ENCODE results near the gene PODXL.

The PODXL gene

GRCh38 chr7:131488361-131488760 lies 68.1 kb downstream of the PODXL start:
- Histone ChIP-seq H3K4me1 (ENCODE audit: control insufficient read depth, insufficient read depth, low read length) (no peaks in the 10 kb centered on the region), H3K27ac (ENCODE audit: low read length) (no peak overlapping the region), H3K9ac (ENCODE audit: low read length in 2 of 2) (no peak overlapping the region), H3K36me3 (ENCODE audit: control insufficient read depth in 2 of 2, insufficient read depth in 2 of 2, low read length in 2 of 2) (peaks cover 0 to 3% of the 10 kb centered on the region in 2 donors), H3K4me3 (ENCODE audit: low read length in 2 of 2) (no peak overlapping the region), H3K9me3 (ENCODE audit: control insufficient read depth in 2 of 2, low read length in 2 of 2) (no peaks in the 10 kb centered on the region), H3K27me3 (ENCODE audit: control insufficient read depth in 1 of 2, insufficient read depth in 2 of 2, low read length in 2 of 2) (no peaks in the 10 kb centered on the region)

GRCh38 chr7:131487217-131487616 lies 69.2 kb downstream of the PODXL start:
- Histone ChIP-seq H3K9me3 (ENCODE audit: control insufficient read depth in 2 of 2, low read length in 2 of 2) (no peaks in the 10 kb centered on the region), H3K4me3 (ENCODE audit: low read length in 2 of 2) (no peak overlapping the region), H3K27ac (ENCODE audit: low read length) (no peak overlapping the region), H3K36me3 (ENCODE audit: control insufficient read depth in 2 of 2, insufficient read depth in 2 of 2, low read length in 2 of 2) (peaks cover 0 to 3% of the 10 kb centered on the region in 2 donors), H3K4me1 (ENCODE audit: control insufficient read depth, insufficient read depth, low read length) (no peaks in the 10 kb centered on the region), H3K27me3 (ENCODE audit: control insufficient read depth in 1 of 2, insufficient read depth in 2 of 2, low read length in 2 of 2) (no peaks in the 10 kb centered on the region), H3K9ac (ENCODE audit: low read length in 2 of 2) (no peak overlapping the region)

- Histone ChIP-seq H3K27ac (ENCODE audit: low read length) (no peak overlapping the region), H3K4me1 (ENCODE audit: control insufficient read depth, insufficient read depth, low read length) (no peaks in the 10 kb centered on the region), H3K36me3 (ENCODE audit: control insufficient read depth in 2 of 2, insufficient read depth in 2 of 2, low read length in 2 of 2) (peaks cover 0 to 3% of the 10 kb centered on the region in 2 donors), H3K4me3 (ENCODE audit: low read length in 2 of 2) (no peak overlapping the region), H3K27me3 (ENCODE audit: control insufficient read depth in 1 of 2, insufficient read depth in 2 of 2, low read length in 2 of 2) (no peaks in the 10 kb centered on the region), H3K9me3 (ENCODE audit: control insufficient read depth in 2 of 2, low read length in 2 of 2) (no peaks in the 10 kb centered on the region), H3K9ac (ENCODE audit: low read length in 2 of 2) (no peak overlapping the region)
These were observed 70.1 kb downstream of the PODXL start for GRCh38 chr7:131486346-131486745.

- peaks cover 0 to 3% of the 10 kb centered on the region in 2 donors for H3K36me3 ChIP-seq (ENCODE audit: control insufficient read depth in 2 of 2, insufficient read depth in 2 of 2, low read length in 2 of 2)
- H3K9me3 ChIP-seq (ENCODE audit: control insufficient read depth in 2 of 2, low read length in 2 of 2): no peaks in the 10 kb centered on the region
- H3K4me3 ChIP-seq (ENCODE audit: low read length in 2 of 2): no peak overlapping the region
These were observed 72.8 kb downstream of the PODXL start for GRCh38 chr7:131483586-131483985.

GRCh38 chr7:131482800-131483199 lies 73.6 kb downstream of the PODXL start:
- Histone ChIP-seq H3K27ac (ENCODE audit: low read length) (no peak overlapping the region), H3K9me3 (ENCODE audit: control insufficient read depth in 2 of 2, low read length in 2 of 2) (no peaks in the 10 kb centered on the region), H3K4me3 (ENCODE audit: low read length in 2 of 2) (no peak overlapping the region), H3K27me3 (ENCODE audit: control insufficient read depth in 1 of 2, insufficient read depth in 2 of 2, low read length in 2 of 2) (no peaks in the 10 kb centered on the region), H3K4me1 (ENCODE audit: control insufficient read depth, insufficient read depth, low read length) (no peaks in the 10 kb centered on the region), H3K36me3 (ENCODE audit: control insufficient read depth in 2 of 2, insufficient read depth in 2 of 2, low read length in 2 of 2) (peaks cover 0 to 3% of the 10 kb centered on the region in 2 donors), H3K9ac (ENCODE audit: low read length in 2 of 2) (no peak overlapping the region)

More at GRCh38 chr7:131483586-131483985, 72.8 kb downstream of the PODXL start:
- H3K4me1 ChIP-seq (ENCODE audit: control insufficient read depth, insufficient read depth, low read length): no peaks in the 10 kb centered on the region
- H3K9ac ChIP-seq (ENCODE audit: low read length in 2 of 2): no peak overlapping the region
- no peaks in the 10 kb centered on the region for H3K27me3 ChIP-seq (ENCODE audit: control insufficient read depth in 1 of 2, insufficient read depth in 2 of 2, low read length in 2 of 2)
- H3K27ac ChIP-seq (ENCODE audit: low read length): no peak overlapping the region

- Histone ChIP-seq H3K4me3 (ENCODE audit: low read length in 2 of 2) (no peak overlapping the region), H3K9me3 (ENCODE audit: control insufficient read depth in 2 of 2, low read length in 2 of 2) (no peaks in the 10 kb centered on the region), H3K36me3 (ENCODE audit: control insufficient read depth in 2 of 2, insufficient read depth in 2 of 2, low read length in 2 of 2) (peaks cover 0 to 3% of the 10 kb centered on the region in 2 donors), H3K9ac (ENCODE audit: low read length in 2 of 2) (no peak overlapping the region), H3K27me3 (ENCODE audit: control insufficient read depth in 1 of 2, insufficient read depth in 2 of 2, low read length in 2 of 2) (no peaks in the 10 kb centered on the region), H3K4me1 (ENCODE audit: control insufficient read depth, insufficient read depth, low read length) (no peaks in the 10 kb centered on the region), H3K27ac (ENCODE audit: low read length) (no peak overlapping the region)
These were observed 75.8 kb downstream of the PODXL start for GRCh38 chr7:131480384-131481315.

GRCh38 chr7:131476740-131477139 lies 79.7 kb downstream of the PODXL start:
- H3K9ac ChIP-seq (ENCODE audit: low read length in 2 of 2): no peak overlapping the region
- H3K9me3 ChIP-seq (ENCODE audit: control insufficient read depth in 2 of 2, low read length in 2 of 2): peaks cover 0 to 2% of the 10 kb centered on the region in 2 donors
- peaks cover 3 to 9% of the 10 kb centered on the region in 2 donors for H3K36me3 ChIP-seq (ENCODE audit: control insufficient read depth in 2 of 2, insufficient read depth in 2 of 2, low read length in 2 of 2)
- H3K4me3 ChIP-seq (ENCODE audit: low read length in 2 of 2): no peak overlapping the region
- H3K27me3 ChIP-seq (ENCODE audit: control insufficient read depth in 1 of 2, insufficient read depth in 2 of 2, low read length in 2 of 2): no peaks in the 10 kb centered on the region
- H3K27ac ChIP-seq (ENCODE audit: low read length): no peak overlapping the region
- H3K4me1 ChIP-seq (ENCODE audit: control insufficient read depth, insufficient read depth, low read length): no peaks in the 10 kb centered on the region

- Histone ChIP-seq H3K4me1 (ENCODE audit: control insufficient read depth, insufficient read depth, low read length) (no peaks in the 10 kb centered on the region), H3K4me3 (ENCODE audit: low read length in 2 of 2) (no peak overlapping the region), H3K9ac (ENCODE audit: low read length in 2 of 2) (no peak overlapping the region), H3K27ac (ENCODE audit: low read length) (no peak overlapping the region), H3K27me3 (ENCODE audit: control insufficient read depth in 1 of 2, insufficient read depth in 2 of 2, low read length in 2 of 2) (no peaks in the 10 kb centered on the region), H3K9me3 (ENCODE audit: control insufficient read depth in 2 of 2, low read length in 2 of 2) (peaks cover 0 to 2% of the 10 kb centered on the region in 2 donors), H3K36me3 (ENCODE audit: control insufficient read depth in 2 of 2, insufficient read depth in 2 of 2, low read length in 2 of 2) (peaks cover 32 to 38% of the 10 kb centered on the region in 2 donors)
These were observed 85.0 kb downstream of the PODXL start for GRCh38 chr7:131471250-131472004.

GRCh38 chr7:131467788-131468187 lies 88.6 kb downstream of the PODXL start:
- Histone ChIP-seq H3K4me3 (ENCODE audit: low read length in 2 of 2) (no peak overlapping the region), H3K36me3 (ENCODE audit: control insufficient read depth in 2 of 2, insufficient read depth in 2 of 2, low read length in 2 of 2) (peaks cover 34 to 43% of the 10 kb centered on the region in 2 donors), H3K4me1 (ENCODE audit: control insufficient read depth, insufficient read depth, low read length) (no peaks in the 10 kb centered on the region), H3K27ac (ENCODE audit: low read length) (no peak overlapping the region), H3K9me3 (ENCODE audit: control insufficient read depth in 2 of 2, low read length in 2 of 2) (no peaks in the 10 kb centered on the region), H3K9ac (ENCODE audit: low read length in 2 of 2) (no peak overlapping the region), H3K27me3 (ENCODE audit: control insufficient read depth in 1 of 2, insufficient read depth in 2 of 2, low read length in 2 of 2) (no peaks in the 10 kb centered on the region)

- H3K27me3 ChIP-seq (ENCODE audit: control insufficient read depth in 1 of 2, insufficient read depth in 2 of 2, low read length in 2 of 2): no peaks in the 10 kb centered on the region
- H3K9ac ChIP-seq (ENCODE audit: low read length in 2 of 2): no peak overlapping the region
- peaks cover 34 to 43% of the 10 kb centered on the region in 2 donors for H3K36me3 ChIP-seq (ENCODE audit: control insufficient read depth in 2 of 2, insufficient read depth in 2 of 2, low read length in 2 of 2)
- H3K4me3 ChIP-seq (ENCODE audit: low read length in 2 of 2): no peak overlapping the region
- no peak overlapping the region for H3K27ac ChIP-seq (ENCODE audit: low read length)
- H3K4me1 ChIP-seq (ENCODE audit: control insufficient read depth, insufficient read depth, low read length): no peaks in the 10 kb centered on the region
- H3K9me3 ChIP-seq (ENCODE audit: control insufficient read depth in 2 of 2, low read length in 2 of 2): no peaks in the 10 kb centered on the region
These were observed 89.6 kb downstream of the PODXL start for GRCh38 chr7:131466735-131467365.

All from stomach smooth muscle (tissue), 2 donors.